ENCODE results near the gene TAF1D.

TAF1D gene

GRCh38 chr11:93734427-93735222 is 6.7 kb downstream of the TAF1D start:
- in situ Hi-C loops (cut with MboI; ENCODE audit: low pct_unique_long_range_greater_than_20kb, low sequenced_read_pairs, unreplicated experiment), result no loop called here
- TF ChIP-seq, protein P1, sequence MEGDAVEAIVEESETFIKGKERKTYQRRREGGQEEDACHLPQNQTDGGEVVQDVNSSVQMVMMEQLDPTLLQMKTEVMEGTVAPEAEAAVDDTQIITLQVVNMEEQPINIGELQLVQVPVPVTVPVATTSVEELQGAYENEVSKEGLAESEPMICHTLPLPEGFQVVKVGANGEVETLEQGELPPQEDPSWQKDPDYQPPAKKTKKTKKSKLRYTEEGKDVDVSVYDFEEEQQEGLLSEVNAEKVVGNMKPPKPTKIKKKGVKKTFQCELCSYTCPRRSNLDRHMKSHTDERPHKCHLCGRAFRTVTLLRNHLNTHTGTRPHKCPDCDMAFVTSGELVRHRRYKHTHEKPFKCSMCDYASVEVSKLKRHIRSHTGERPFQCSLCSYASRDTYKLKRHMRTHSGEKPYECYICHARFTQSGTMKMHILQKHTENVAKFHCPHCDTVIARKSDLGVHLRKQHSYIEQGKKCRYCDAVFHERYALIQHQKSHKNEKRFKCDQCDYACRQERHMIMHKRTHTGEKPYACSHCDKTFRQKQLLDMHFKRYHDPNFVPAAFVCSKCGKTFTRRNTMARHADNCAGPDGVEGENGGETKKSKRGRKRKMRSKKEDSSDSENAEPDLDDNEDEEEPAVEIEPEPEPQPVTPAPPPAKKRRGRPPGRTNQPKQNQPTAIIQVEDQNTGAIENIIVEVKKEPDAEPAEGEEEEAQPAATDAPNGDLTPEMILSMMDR (IDR thresholded peaks at IDR 0.05; ENCODE audit: extremely low read depth, insufficient read depth, missing control alignments), result no peak

DNA sequence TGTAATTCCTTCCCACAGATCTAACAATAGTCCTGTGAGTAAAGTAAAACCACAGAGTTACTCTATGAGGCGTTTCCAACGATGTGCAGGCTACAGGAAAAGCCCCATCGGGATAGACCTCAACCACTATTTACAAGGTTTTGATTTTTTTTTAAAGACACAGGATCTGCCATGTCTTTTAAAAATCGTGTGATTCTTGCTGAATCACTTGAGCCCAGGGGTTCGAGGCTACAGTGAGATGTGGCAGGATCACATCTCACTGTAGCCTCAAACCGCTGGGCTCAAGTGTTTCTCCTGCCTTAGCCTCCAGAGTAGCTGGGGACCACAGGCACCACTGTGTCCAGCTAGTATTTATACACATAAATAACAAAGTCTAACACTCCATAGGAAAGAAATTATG is 7.8 kb downstream of the TAF1D start:
- in situ Hi-C loops (cut with MboI; ENCODE audit: low pct_unique_long_range_greater_than_20kb, low sequenced_read_pairs, unreplicated experiment), result no loop called here
- TF ChIP-seq, protein P1 (IDR thresholded peaks at IDR 0.05; ENCODE audit: extremely low read depth, insufficient read depth, missing control alignments), result no peak
- DNase-seq (ENCODE audit: low spot score), result no peak

More at GRCh38 chr11:93734427-93735222, 6.7 kb downstream of the TAF1D start:
- no peak for DNase-seq (ENCODE audit: low spot score)

DNA sequence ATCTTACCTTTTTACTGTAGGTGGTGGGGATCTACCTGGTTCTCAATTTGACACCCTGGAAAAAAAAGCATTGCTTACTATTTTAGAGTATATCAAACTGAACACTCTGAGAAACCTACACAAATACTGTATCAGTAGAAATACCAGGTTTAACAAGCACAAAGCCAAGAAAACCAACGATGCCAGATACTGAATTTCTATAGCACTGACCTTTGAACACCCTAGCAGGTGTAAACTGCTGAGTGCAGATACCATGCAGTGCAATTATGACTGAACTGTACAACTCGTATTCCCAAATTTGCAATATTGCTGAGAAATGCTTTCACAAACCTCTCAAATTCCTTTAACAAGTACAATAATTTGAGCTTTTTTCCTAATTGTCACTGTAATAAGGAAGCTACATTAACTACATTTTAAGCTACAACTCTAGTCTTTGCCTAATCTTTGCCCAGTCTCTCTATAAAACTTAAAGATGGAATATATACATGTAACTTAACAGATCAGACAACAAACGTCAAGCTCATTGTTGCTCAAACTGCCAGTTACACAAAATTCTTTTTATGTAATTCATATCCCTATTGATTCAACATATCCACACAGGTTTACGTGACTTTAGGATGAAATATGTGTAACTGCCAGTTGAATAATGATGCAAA is 8.9 kb downstream of the TAF1D start:
- TF ChIP-seq, protein P1 (IDR thresholded peaks at IDR 0.05; ENCODE audit: extremely low read depth, insufficient read depth, missing control alignments), result no peak
- in situ Hi-C loops (cut with MboI; ENCODE audit: low pct_unique_long_range_greater_than_20kb, low sequenced_read_pairs, unreplicated experiment), result no loop called here

DNA sequence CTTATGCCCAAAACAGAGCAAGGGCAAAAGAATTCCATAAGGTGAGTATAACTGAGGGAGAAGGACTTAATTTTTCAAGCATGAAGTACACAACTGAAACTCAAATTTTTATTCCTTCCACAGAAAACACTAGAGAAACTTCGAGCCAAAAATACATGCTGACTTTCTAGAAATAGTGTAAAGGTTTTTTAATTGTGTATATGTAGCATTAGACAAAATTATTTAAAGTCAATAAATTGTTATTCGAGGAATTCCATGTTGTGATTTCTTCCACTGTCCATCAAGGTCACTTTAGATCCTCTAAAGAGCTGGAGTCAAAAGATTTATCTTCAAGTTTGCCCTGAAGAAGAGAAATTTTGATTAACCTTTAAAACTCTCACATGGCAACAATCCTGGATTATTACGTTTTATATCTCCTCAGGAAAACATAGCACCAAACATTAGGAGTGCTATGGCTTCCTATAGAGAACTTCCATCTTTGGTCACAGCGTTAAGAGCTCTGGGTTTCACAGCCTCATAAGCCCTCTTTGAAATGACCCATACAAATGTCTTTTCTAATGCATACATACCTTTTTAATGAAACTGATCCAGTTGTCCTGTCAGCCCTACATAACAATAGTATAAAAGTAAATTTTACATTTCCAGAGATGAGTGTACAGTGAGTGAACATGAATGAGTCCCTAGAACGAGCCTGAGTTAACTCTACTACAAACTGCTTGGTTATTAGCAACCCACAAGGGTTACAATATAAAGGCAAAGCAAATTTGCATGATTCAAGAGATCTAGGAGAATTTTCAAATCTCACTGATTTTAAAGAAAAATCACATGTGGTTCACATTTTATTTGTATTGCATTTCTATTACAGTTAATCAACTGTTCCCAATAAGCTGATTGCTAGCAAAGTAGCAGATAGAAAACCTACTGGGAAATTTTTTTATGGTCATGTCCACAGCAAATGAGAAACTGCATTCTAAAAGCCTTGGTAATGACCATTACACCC is 10.9 kb downstream of the TAF1D start:
- in situ Hi-C loops (cut with MboI; ENCODE audit: low pct_unique_long_range_greater_than_20kb, low sequenced_read_pairs, unreplicated experiment), result no loop called here
- TF ChIP-seq, protein P1 (IDR thresholded peaks at IDR 0.05; ENCODE audit: extremely low read depth, insufficient read depth, missing control alignments), result no peak
- DNase-seq (ENCODE audit: low spot score), result no peak

More for the DNA sequence above, 8.9 kb downstream of the TAF1D start:
- no peak for DNase-seq (ENCODE audit: low spot score)

DNA sequence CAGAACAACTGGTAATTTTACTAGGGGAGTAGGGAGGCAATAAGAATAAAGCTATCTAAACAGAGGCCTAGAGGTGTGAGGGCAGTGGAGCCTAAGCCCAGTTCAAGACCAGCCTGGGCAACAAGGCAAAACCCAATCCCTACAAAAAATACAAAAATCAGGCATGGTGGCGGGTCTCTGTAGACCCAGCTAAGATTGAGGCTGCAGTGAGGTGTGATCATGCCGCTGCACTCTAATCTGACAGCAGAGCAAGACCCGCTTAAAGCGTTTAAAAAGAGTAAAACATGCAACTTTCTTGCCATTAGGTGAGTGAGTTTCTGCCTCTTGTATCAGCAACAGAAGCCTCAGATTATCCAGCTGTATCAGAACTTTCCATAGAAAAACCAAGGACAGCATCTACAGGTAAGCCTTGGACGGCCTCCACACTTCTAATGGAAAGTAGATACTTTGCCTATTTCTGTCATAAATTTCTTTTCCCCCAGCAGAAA is 12.1 kb downstream of the TAF1D start:
- DNase-seq (ENCODE audit: low spot score), result no peak
- TF ChIP-seq, protein P1 (IDR thresholded peaks at IDR 0.05; ENCODE audit: extremely low read depth, insufficient read depth, missing control alignments), result no peak
- in situ Hi-C loops (cut with MboI; ENCODE audit: low pct_unique_long_range_greater_than_20kb, low sequenced_read_pairs, unreplicated experiment), result no loop called here

GRCh38 chr11:93728792-93729128 is 12.5 kb downstream of the TAF1D start:
- no peak for DNase-seq (ENCODE audit: low spot score)
- in situ Hi-C loops (cut with MboI; ENCODE audit: low pct_unique_long_range_greater_than_20kb, low sequenced_read_pairs, unreplicated experiment), result no loop called here
- TF ChIP-seq, protein P1 (IDR thresholded peaks at IDR 0.05; ENCODE audit: extremely low read depth, insufficient read depth, missing control alignments), result no peak
